ENCODE data around the gene NEU1. TPM values are rescaled to one million over a fixed set of nuclear protein-coding genes. Genes with fewer than 3 reads are reported as not detected.
"Not testable (repeated sequence)": the region's sequence is repeated elsewhere in the genome, so short reads cannot be mapped to it uniquely, and the experiment has no call there.

The NEU1 gene
- 18.3 and 19.2 TPM in 2 replicates for total RNA-seq

DNA sequence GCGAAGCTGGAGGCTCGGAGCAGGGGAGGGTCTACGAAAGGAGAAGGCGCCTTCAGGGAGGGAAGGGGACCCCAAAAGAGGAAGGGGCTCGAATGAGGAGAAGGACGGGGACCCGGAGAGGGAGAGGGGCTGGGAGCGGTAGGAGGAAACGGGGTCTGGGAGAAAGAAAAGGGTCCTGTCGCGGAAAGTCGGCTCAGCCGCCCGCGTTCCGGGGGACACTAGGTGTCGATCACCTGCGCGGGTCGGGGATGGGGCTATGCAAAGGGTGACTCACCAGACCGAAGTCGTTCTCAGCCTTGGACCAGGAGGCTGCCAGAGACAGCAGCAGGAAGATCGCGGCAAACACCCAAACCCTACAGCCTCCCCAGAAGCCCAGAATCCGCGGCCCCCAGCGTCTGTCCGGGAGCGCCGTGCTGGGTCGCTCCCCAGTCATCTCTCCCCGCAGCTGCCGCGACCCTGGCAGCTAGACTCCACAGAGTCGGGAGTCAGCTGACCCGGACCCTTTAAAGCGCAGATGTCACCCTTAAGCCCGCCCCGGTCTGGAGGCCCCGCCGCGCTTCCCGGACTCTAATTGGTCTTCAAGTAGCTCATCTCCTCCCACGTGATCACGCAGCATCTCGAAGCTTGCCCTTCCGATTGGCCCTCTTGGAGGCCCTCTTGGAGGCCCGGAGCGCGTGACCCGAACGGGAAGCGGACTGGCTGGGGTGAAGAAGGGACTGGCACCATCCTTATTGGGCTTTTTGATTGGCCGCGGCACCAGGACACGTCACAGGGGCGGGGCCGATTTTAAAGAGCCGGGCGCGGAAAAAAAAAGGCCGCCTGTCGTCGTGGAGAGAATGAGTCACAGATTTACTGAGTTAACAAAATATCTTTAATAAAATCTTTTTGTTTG, at the start of gene NEU1:
NEU1 (minus strand) TSS at position 478 of the 892 bp plus-strand sequence; CDS start at position 433, 45 bp downstream.
- ATAC-seq (ENCODE audit: low read depth) (peak; percentile 91), DNase-seq (peak; percentile 93)
- Mint-ChIP-seq H3K27ac (peak within 1 kb of the TSS; percentile 93), H3K4me3 (peak within 1 kb of the TSS; percentile 95), H3K36me3 (ENCODE audit: low read depth) (peaks cover 40% of the 10 kb centered on the region), H3K9me3 (no peaks in the 10 kb centered on the region), H3K27me3 (no peaks in the 10 kb centered on the region), H3K4me1 (peaks cover 21% of the 10 kb centered on the region)
- ChIA-PET CTCF (interaction anchor here (1.1 to 1.5 kb wide), 5 partner anchors 27 to 321 kb away, joined by 3 to 5 read pairs (median 4); partner anchors contain the start of genes ATP6V1G2 and DDX39B), POLR2A (interaction anchor here (0.6 to 4.9 kb wide), 32 partner anchors 16 to 367 kb away, joined by 3 to 133 read pairs (median 5); partner anchors contain the start of genes ABHD16A, APOM, BAG6 and CLIC1)
- intact Hi-C loops (cut with micrococcal nuclease) = loop anchor here (1.0 to 2.0 kb wide), 10 partner anchors 28 to 314 kb away; partner anchors contain the start of genes AGPAT1, BAG6, CSNK2B and DDAH2
- no peak for TF ChIP-seq CTCF (IDR thresholded peaks at IDR 0.05)

- H3K27me3 Mint-ChIP-seq = peaks cover 4% of the 10 kb centered on the region
- no peak for ATAC-seq (ENCODE audit: low read depth)
- no peak overlapping the region for H3K4me3 Mint-ChIP-seq
- peaks cover 8% of the 10 kb centered on the region for H3K4me1 Mint-ChIP-seq
- intact Hi-C loops (cut with micrococcal nuclease) = no loop called here
- no peaks in the 10 kb centered on the region for H3K36me3 Mint-ChIP-seq (ENCODE audit: low read depth)
- no peaks in the 10 kb centered on the region for H3K9me3 Mint-ChIP-seq
- no peak for TF ChIP-seq CTCF (IDR thresholded peaks at IDR 0.05)
- DNase-seq = no peak
- no peak overlapping the region for H3K27ac Mint-ChIP-seq
- CTCF ChIA-PET = interaction anchor here (0.6 kb wide), 1 partner anchor 55 kb away, joined by 3 read pairs; no protein-coding TSS in a partner anchor
- POLR2A ChIA-PET = no interaction called here
Measured at GRCh38 chr6:31911826-31912585, 49.4 kb upstream of the NEU1 start.

DNA sequence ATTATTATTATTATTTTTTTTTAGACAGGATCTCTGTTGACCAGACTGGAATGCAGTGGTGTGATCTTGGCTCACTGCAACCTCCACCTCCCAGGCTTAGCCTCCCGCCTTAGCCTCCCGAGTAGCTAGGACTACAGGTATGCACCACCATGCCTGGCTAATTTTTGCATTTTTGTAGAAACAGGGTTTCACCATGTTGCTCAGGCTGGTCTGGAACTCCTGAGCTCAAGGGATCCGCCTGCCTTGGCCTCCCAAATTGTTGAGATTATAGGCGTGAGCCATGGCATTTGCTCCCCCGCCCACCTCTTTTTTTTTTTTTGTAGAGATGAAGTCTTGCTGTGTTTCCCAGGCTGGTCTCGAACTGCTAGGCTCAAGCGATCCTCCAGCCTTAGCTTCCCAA, 46.7 kb upstream of the NEU1 start:
- H3K4me1 Mint-ChIP-seq; DNase-seq; H3K9me3 Mint-ChIP-seq; ATAC-seq (ENCODE audit: low read depth); H3K27ac Mint-ChIP-seq; H3K36me3 Mint-ChIP-seq (ENCODE audit: low read depth); H3K4me3 Mint-ChIP-seq; intact Hi-C loops (cut with micrococcal nuclease); H3K27me3 Mint-ChIP-seq: not testable (repeated sequence)
- ChIA-PET POLR2A (interaction anchor here (0.7 to 1.5 kb wide), 2 partner anchors 11 to 46 kb away, joined by 4 to 8 read pairs; partner anchors contain the start of gene EHMT2), CTCF (interaction anchor here (0.8 kb wide), 1 partner anchor 43 kb away, joined by 3 read pairs; no protein-coding TSS in a partner anchor)

- ATAC-seq (ENCODE audit: low read depth) (peak; percentile 49), DNase-seq (no peak)
- no peak for TF ChIP-seq CTCF (IDR thresholded peaks at IDR 0.05)
- intact Hi-C loops (cut with micrococcal nuclease) = no loop called here
- H3K4me3 Mint-ChIP-seq = no peak overlapping the region
- H3K4me1 Mint-ChIP-seq = peaks cover 8% of the 10 kb centered on the region
- H3K36me3 Mint-ChIP-seq (ENCODE audit: low read depth) = no peaks in the 10 kb centered on the region
- H3K27ac Mint-ChIP-seq = no peak overlapping the region
- CTCF ChIA-PET = interaction anchor here (0.8 kb wide), 1 partner anchor 44 kb away, joined by 3 read pairs; no protein-coding TSS in a partner anchor
- H3K9me3 Mint-ChIP-seq = no peaks in the 10 kb centered on the region
- H3K27me3 Mint-ChIP-seq = peaks cover 4% of the 10 kb centered on the region
- POLR2A ChIA-PET = interaction anchor here (1.5 kb wide), 1 partner anchor 11 kb away, joined by 8 read pairs; the partner anchor contains the start of gene EHMT2
Measured at GRCh38 chr6:31908791-31909190, 46.2 kb upstream of the NEU1 start.

- POLR2A ChIA-PET = interaction anchor here (0.6 to 1.5 kb wide), 4 partner anchors 10 to 576 kb away, joined by 3 to 8 read pairs (median 4); partner anchors contain the start of gene EHMT2
- H3K4me3 Mint-ChIP-seq; H3K9me3 Mint-ChIP-seq; H3K36me3 Mint-ChIP-seq (ENCODE audit: low read depth); DNase-seq; H3K4me1 Mint-ChIP-seq; H3K27ac Mint-ChIP-seq; H3K27me3 Mint-ChIP-seq; intact Hi-C loops (cut with micrococcal nuclease); ATAC-seq (ENCODE audit: low read depth); CTCF ChIA-PET: not testable (repeated sequence)
Measured at GRCh38 chr6:31908255-31908654, 45.6 kb upstream of the NEU1 start.

All from activated B cell treated with CpG ODN at 0.5 μM for 24 hours (primary cell).